SK-N-SH (cell line): Measurements from ENCODE around the gene TMEM132D. TPM values are rescaled to one million over a fixed set of nuclear protein-coding genes. Genes with fewer than 3 reads are reported as not detected.

Experiments
- CTCF ChIA-PET: fragments of 300-600, 350-600 bp; formaldehyde crosslinking; extraction: SDS; loops from one replicate; lab custom pipeline; 2021; lab: Yijun Ruan, JAX
- POLR2A ChIA-PET: fragments of 350-600 bp; sonication (Branson Sonifier 250); formaldehyde crosslinking; extraction: SDS; loops from one replicate; lab custom pipeline; 2020; ENCODE audit warnings: antibody characterized with exemption, inconsistent platforms; lab: Yijun Ruan, JAX
- DNase-seq: peaks from one replicate; pipeline ENCODE4 v3.0.0; 2012
- H2AFZ ChIP-seq: fragments of 200-600 bp; sonication (generic); 2 replicates; pipeline ENCODE4 v1.8.1; 2016; ENCODE audit warnings: antibody characterized with exemption, mild to moderate bottlenecking, low read depth
- H3F3A ChIP-seq: fragments of 200-600 bp; sonication (generic); replicated peaks from 2 replicates; pipeline ENCODE3; 2016; ENCODE audit warnings: antibody characterized with exemption, mild to moderate bottlenecking; ENCODE audit not compliant: insufficient read depth
- H3K27ac ChIP-seq, 2 experiments: fragments of 200-500 bp in 1 of 2; fragments of 200-600 bp in 1 of 2; sonication (Bioruptor generic) in 1 of 2; sonication (generic), shearing (Covaris generic) in 1 of 2; 2 replicates each; pipeline versions ENCODE4 v1.5.1 to v1.6.1; 2014 to 2016; ENCODE audit warnings: low read depth in 2 of 2, inconsistent platforms in 1 of 2, low read length in 1 of 2, mild to moderate bottlenecking in 1 of 2, mixed read lengths in 1 of 2
- H3K27me3 ChIP-seq: fragments of 200-600 bp; sonication (generic), shearing (Covaris generic); 2 replicates; pipeline ENCODE4 v1.6.1; 2016; ENCODE audit warnings: mixed run types; ENCODE audit not compliant: insufficient read depth
- H3K36me3 ChIP-seq, 2 experiments: fragments of 200-500 bp in 1 of 2; fragments of 200-600 bp in 1 of 2; sonication (Bioruptor generic) in 1 of 2; sonication (generic) in 1 of 2; replicated peaks in 1 of 2; 2 replicates each; pipeline versions ENCODE3 to v1.5.1; 2014 to 2016; ENCODE audit warnings: low read length in 1 of 2, mild to moderate bottlenecking in 1 of 2; ENCODE audit not compliant: insufficient read depth in 2 of 2, control insufficient read depth in 1 of 2
- H3K4me1 ChIP-seq, 2 experiments: fragments of 200-500 bp in 1 of 2; fragments of 200-600 bp in 1 of 2; sonication (Bioruptor generic) in 1 of 2; sonication (generic), shearing (Covaris generic) in 1 of 2; 2 replicates each; pipeline versions ENCODE4 v1.5.1 to v1.6.1; 2014 to 2016; ENCODE audit warnings: low read depth in 1 of 2, low read length in 1 of 2, mixed run types in 1 of 2; ENCODE audit not compliant: insufficient read depth in 2 of 2, control insufficient read depth in 1 of 2
- H3K4me2 ChIP-seq: fragments of 200-600 bp; sonication (generic), shearing (Covaris generic); 2 replicates; pipeline ENCODE4 v1.6.1; 2017; ENCODE audit warnings: mixed run types
- H3K4me3 ChIP-seq, 2 experiments: fragments of 200-500 bp in 1 of 2; fragments of 200-600 bp in 1 of 2; sonication (Bioruptor generic) in 1 of 2; sonication (generic), shearing (Covaris generic) in 1 of 2; 2 replicates each; pipeline versions ENCODE4 v1.5.1 to v1.8.1; 2014 to 2016; ENCODE audit warnings: low read depth in 2 of 2, inconsistent platforms in 1 of 2, low read length in 1 of 2, mild to moderate bottlenecking in 1 of 2, mixed read lengths in 1 of 2, moderate library complexity in 1 of 2
- H3K79me2 ChIP-seq: fragments of 200-600 bp; sonication (generic); 2 replicates; pipeline ENCODE4 v1.8.1; 2017; ENCODE audit warnings: mild to moderate bottlenecking; ENCODE audit not compliant: insufficient read depth
- H3K9ac ChIP-seq: fragments of 200-600 bp; sonication (generic); 2 replicates; pipeline ENCODE4 v1.6.1; 2017; ENCODE audit warnings: mixed run types
- H3K9me2 ChIP-seq: fragments of 200-600 bp; sonication (generic); 2 replicates; pipeline ENCODE4 v1.6.1; 2017; ENCODE audit warnings: mixed run types
- H3K9me3 ChIP-seq: fragments of 200-600 bp; sonication (generic); 2 replicates; pipeline ENCODE4 v1.6.1; 2017; ENCODE audit warnings: mixed run types, mild to moderate bottlenecking, moderate library complexity
- H4K20me1 ChIP-seq: fragments of 200-600 bp; sonication (generic); 2 replicates; pipeline ENCODE4 v1.6.1; 2017; ENCODE audit warnings: mild to moderate bottlenecking, mixed run types; ENCODE audit not compliant: insufficient read depth
- CTCF ChIP-seq: fragments of 200-600 bp; sonication (generic); IDR thresholded peaks from 2 replicates; pipeline ENCODE4 v1.6.1; 2017; ENCODE audit warnings: antibody characterized with exemption, mild to moderate bottlenecking, moderate library complexity
- EP300 ChIP-seq, 2 experiments: IDR thresholded peaks; 2 replicates each; pipeline versions ENCODE4 v1.4.0 to v1.6.1; 2012; ENCODE audit warnings: borderline replicate concordance in 1 of 2, low read depth in 1 of 2, low read length in 1 of 2
- EZH2phosphoT487 ChIP-seq: fragments of 200-600 bp; sonication (generic); IDR thresholded peaks from 2 replicates; pipeline ENCODE4 v1.6.1; 2017; ENCODE audit warnings: low read depth, mixed run types, mild to moderate bottlenecking, antibody characterized with exemption, moderate library complexity, borderline replicate concordance
- FOXM1 ChIP-seq: IDR thresholded peaks from 2 replicates; pipeline ENCODE4 v1.4.0; 2012; ENCODE audit warnings: low read depth, mild to moderate bottlenecking
- GABPA ChIP-seq: IDR thresholded peaks from 2 replicates; pipeline ENCODE4 v1.4.0; 2012; ENCODE audit warnings: low read depth, mild to moderate bottlenecking
- GATA2 ChIP-seq: sonication (generic); formaldehyde crosslinking; IDR thresholded peaks from 2 replicates; pipeline ENCODE4 v1.5.0; 2020; ENCODE audit warnings: mild to moderate bottlenecking, missing genetic modification reagents
- JUND ChIP-seq: IDR thresholded peaks from 2 replicates; pipeline ENCODE4 v1.4.0; 2012
- MEF2A ChIP-seq: IDR thresholded peaks from 2 replicates; pipeline ENCODE4 v1.4.0; 2012; ENCODE audit warnings: low read depth, borderline replicate concordance
- NRF1 ChIP-seq: IDR thresholded peaks from 2 replicates; pipeline ENCODE4 v1.6.1; 2012; ENCODE audit warnings: low read depth, mild to moderate bottlenecking, low read length
- POLR2AphosphoS5 ChIP-seq: IDR thresholded peaks from 2 replicates; pipeline ENCODE4 v1.6.1; 2012; ENCODE audit warnings: low read depth, low read length
- RAD21 ChIP-seq: IDR thresholded peaks from 2 replicates; pipeline ENCODE4 v1.6.1; 2012; ENCODE audit warnings: mild to moderate bottlenecking, low read length
- RXRA ChIP-seq: IDR thresholded peaks from 2 replicates; pipeline ENCODE4 v1.4.0; 2012; ENCODE audit warnings: low read depth, mild to moderate bottlenecking, borderline replicate concordance
- SMC3 ChIP-seq: IDR thresholded peaks from 2 replicates; pipeline ENCODE4 v1.6.1; 2012; ENCODE audit warnings: low read depth, low read length, improper control_type of control experiment
- TAF1 ChIP-seq: IDR thresholded peaks from 2 replicates; pipeline ENCODE4 v1.6.1; 2012; ENCODE audit warnings: low read depth, mild to moderate bottlenecking, low read length, moderate library complexity, borderline replicate concordance
- TCF12 ChIP-seq: IDR thresholded peaks from 2 replicates; pipeline ENCODE4 v1.4.0; 2012
- TEAD4 ChIP-seq: IDR thresholded peaks from 2 replicates; pipeline ENCODE4 v1.4.0; 2012; ENCODE audit warnings: mild to moderate bottlenecking, borderline replicate concordance; ENCODE audit not compliant: insufficient read depth
- USF2 ChIP-seq: fragments of 150-350 bp; IDR thresholded peaks from 2 replicates; pipeline ENCODE4 v1.6.1; 2017; ENCODE audit warnings: antibody characterized with exemption, low read length, low read depth, borderline replicate concordance
- YY1 ChIP-seq: IDR thresholded peaks from 2 replicates; pipeline ENCODE4 v1.4.0; 2012; ENCODE audit warnings: low read depth, mild to moderate bottlenecking
- WGBS: methylation state at CpG from one replicate; pipeline ENCODE4 v1.1.6; 2017; ENCODE audit warnings: low lambda C conversion rate; 5-methylcytosine and 5-hydroxymethylcytosine counted together
- polyA plus RNA-seq, 3 experiments: library from polyadenylated mRNA; depleted of rRNA; stranded (reverse); fragments of >200 nt; gene quantifications; 2 replicates each; pipeline ENCODE4 v1.2.3, GENCODE V29; 2012
- TF ChIP-seq, protein P1 (sequence below): IDR thresholded peaks from 2 replicates; pipeline ENCODE4 v1.4.0; 2012; ENCODE audit warnings: low read depth
- TF ChIP-seq, protein P2 (sequence below): IDR thresholded peaks from 2 replicates; pipeline ENCODE4 v1.4.0; 2012; ENCODE audit warnings: low read depth, borderline replicate concordance
- TF ChIP-seq, protein P3 (sequence below): IDR thresholded peaks from 2 replicates; pipeline ENCODE4 v1.4.0; 2012; ENCODE audit warnings: low read depth, borderline replicate concordance

TMEM132D gene
- polyA plus RNA-seq, 1 of the 3 experiments (the other 2 are of a cell fraction), result not detected

GRCh38 chr12:129790930-129791329, 112.9 kb downstream of the TMEM132D start (continued):
- no peak for TF ChIP-seq USF2

GRCh38 chr12:129790331-129790730, 113.5 kb downstream of the TMEM132D start:
- WGBS, result 0% methylated on average over 2 of the region's 6 CpGs
- DNase-seq, result peak; percentile 19
- H3K4me3 ChIP-seq, result no peak overlapping the region
- peaks cover 0 to 16% of the 10 kb centered on the region in 2 experiments; a peak in 2 of 4 replicates for H3K4me1 ChIP-seq
- no peaks in the 10 kb centered on the region for H3K27me3 ChIP-seq
- no peaks in the 10 kb centered on the region; the same call in 1 of the 2 replicates for H3K9me3 ChIP-seq
- H3K9me2 ChIP-seq, result no peaks in the 10 kb centered on the region
- TF ChIP-seq POLR2AphosphoS5 (no peak), YY1 (no peak), NRF1 (no peak), GATA2 (CRISPR knock-in tag) (no peak)
- TF ChIP-seq, protein P1, sequence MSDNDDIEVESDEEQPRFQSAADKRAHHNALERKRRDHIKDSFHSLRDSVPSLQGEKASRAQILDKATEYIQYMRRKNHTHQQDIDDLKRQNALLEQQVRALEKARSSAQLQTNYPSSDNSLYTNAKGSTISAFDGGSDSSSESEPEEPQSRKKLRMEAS, result no peak
- POLR2A ChIA-PET, result no interaction called here
- H3K27ac ChIP-seq, result peak overlapping the region in 1 of 2 experiments; percentile 76; a peak in 2 of 4 replicates
- H3F3A ChIP-seq, result no peaks in the 10 kb centered on the region
- no peak overlapping the region for H3K4me2 ChIP-seq
- H2AFZ ChIP-seq, result no peak overlapping the region
- no peaks in the 10 kb centered on the region for H3K36me3 ChIP-seq
- CTCF ChIA-PET, result interaction anchor here (1.8 kb wide), 1 partner anchor 11 kb away, joined by 4 read pairs; no protein-coding TSS in a partner anchor
- H3K79me2 ChIP-seq, result no peaks in the 10 kb centered on the region
- no peaks in the 10 kb centered on the region for H4K20me1 ChIP-seq
- no peak overlapping the region for H3K9ac ChIP-seq

DNA sequence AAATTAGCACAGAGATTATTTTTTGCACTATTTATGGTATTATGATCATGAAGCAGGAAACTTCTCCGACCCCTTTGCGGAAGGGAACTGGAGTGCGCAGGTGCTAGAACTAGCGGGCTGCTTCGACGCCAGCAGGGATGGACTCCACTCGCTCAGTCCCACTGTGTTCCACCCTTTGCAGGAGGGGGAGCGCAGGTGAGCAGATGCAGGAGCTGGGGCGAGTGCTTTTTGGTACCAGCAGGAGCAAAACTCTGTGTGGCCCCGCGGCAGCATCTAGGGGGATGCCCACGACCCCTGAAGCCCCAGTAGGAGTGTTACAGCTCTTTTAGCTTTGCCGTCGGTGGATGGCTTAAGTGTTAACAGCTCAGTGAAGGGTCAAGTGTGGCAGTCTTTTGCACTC, 113.9 kb downstream of the TMEM132D start:
- H3K79me2 ChIP-seq, result no peaks in the 10 kb centered on the region
- no peak overlapping the region for H3K4me2 ChIP-seq
- peak overlapping the region in 1 of 2 experiments; percentile 76; a peak in 2 of 4 replicates for H3K27ac ChIP-seq
- no peaks in the 10 kb centered on the region for H3F3A ChIP-seq
- ChIA-PET POLR2A (no interaction called here), CTCF (interaction anchor here (1.8 kb wide), 1 partner anchor 10 kb away, joined by 4 read pairs; no protein-coding TSS in a partner anchor)
- no peak for DNase-seq
- no peaks in the 10 kb centered on the region for H3K27me3 ChIP-seq
- H4K20me1 ChIP-seq, result no peaks in the 10 kb centered on the region
- H3K4me1 ChIP-seq, result peaks cover 0 to 16% of the 10 kb centered on the region in 2 experiments; a peak in 2 of 4 replicates
- H2AFZ ChIP-seq, result no peak overlapping the region
- 54% methylated on average over 10 of the region's 14 CpGs for whole genome bisulfite sequencing
- no peak overlapping the region for H3K4me3 ChIP-seq
- TF ChIP-seq RAD21 (no peak), FOXM1 (no peak), EZH2phosphoT487 (no peak), EP300 (IDR thresholded peaks at IDR 0.05; ENCODE audit: borderline replicate concordance in 1 of 2, low read depth in 1 of 2, low read length in 1 of 2) (no peak), TCF12 (no peak), GATA2 (CRISPR knock-in tag) (no peak), MEF2A (no peak), JUND (no peak), RXRA (no peak), CTCF (no peak), GABPA (no peak), TAF1 (no peak), TEAD4 (no peak), NRF1 (no peak), SMC3 (no peak)
- TF ChIP-seq, protein P2, sequence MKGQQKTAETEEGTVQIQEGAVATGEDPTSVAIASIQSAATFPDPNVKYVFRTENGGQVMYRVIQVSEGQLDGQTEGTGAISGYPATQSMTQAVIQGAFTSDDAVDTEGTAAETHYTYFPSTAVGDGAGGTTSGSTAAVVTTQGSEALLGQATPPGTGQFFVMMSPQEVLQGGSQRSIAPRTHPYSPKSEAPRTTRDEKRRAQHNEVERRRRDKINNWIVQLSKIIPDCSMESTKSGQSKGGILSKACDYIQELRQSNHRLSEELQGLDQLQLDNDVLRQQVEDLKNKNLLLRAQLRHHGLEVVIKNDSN, result no peak
- TF ChIP-seq, protein P3, sequence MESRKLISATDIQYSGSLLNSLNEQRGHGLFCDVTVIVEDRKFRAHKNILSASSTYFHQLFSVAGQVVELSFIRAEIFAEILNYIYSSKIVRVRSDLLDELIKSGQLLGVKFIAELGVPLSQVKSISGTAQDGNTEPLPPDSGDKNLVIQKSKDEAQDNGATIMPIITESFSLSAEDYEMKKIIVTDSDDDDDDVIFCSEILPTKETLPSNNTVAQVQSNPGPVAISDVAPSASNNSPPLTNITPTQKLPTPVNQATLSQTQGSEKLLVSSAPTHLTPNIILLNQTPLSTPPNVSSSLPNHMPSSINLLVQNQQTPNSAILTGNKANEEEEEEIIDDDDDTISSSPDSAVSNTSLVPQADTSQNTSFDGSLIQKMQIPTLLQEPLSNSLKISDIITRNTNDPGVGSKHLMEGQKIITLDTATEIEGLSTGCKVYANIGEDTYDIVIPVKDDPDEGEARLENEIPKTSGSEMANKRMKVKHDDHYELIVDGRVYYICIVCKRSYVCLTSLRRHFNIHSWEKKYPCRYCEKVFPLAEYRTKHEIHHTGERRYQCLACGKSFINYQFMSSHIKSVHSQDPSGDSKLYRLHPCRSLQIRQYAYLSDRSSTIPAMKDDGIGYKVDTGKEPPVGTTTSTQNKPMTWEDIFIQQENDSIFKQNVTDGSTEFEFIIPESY, result no peak
- TF ChIP-seq, all 33 proteins: peak for 0
- H3K9me2 ChIP-seq, result no peaks in the 10 kb centered on the region
- H3K9ac ChIP-seq, result no peak overlapping the region
- no peaks in the 10 kb centered on the region for H3K36me3 ChIP-seq
- no peaks in the 10 kb centered on the region; the same call in 1 of the 2 replicates for H3K9me3 ChIP-seq
